ENCODE data around the gene PDC. TPM values are rescaled to one million over a fixed set of nuclear protein-coding genes. Genes with fewer than 3 reads are reported as not detected.

The PDC gene
- total RNA-seq, 4 donors from 2014 or later, result not detected

GRCh38 chr1:186492531-186493291 is 31.8 kb upstream of the PDC start:
- Histone ChIP-seq H3K27ac (no peak overlapping the region), H3K9me3 (no peaks in the 10 kb centered on the region), H3K36me3 (no peaks in the 10 kb centered on the region), H3K4me3 (no peak overlapping the region), H3K4me1 (no peaks in the 10 kb centered on the region), H3K27me3 (no peaks in the 10 kb centered on the region)
- intact Hi-C loops (cut with DNase I; ENCODE audit: low total_unique reads), result no loop called here
- TF ChIP-seq POLR2A (IDR thresholded peaks at IDR 0.05) (no peak), CTCF (IDR thresholded peaks at IDR 0.05) (no peak)
- no peak for DNase-seq

GRCh38 chr1:186491336-186491735 is 30.4 kb upstream of the PDC start:
- intact Hi-C loops (cut with DNase I; ENCODE audit: low total_unique reads), result no loop called here
- Histone ChIP-seq H3K9me3 (no peaks in the 10 kb centered on the region), H3K27ac (no peak overlapping the region), H3K27me3 (no peaks in the 10 kb centered on the region), H3K36me3 (no peaks in the 10 kb centered on the region), H3K4me1 (no peaks in the 10 kb centered on the region), H3K4me3 (no peak overlapping the region)
- no peak for DNase-seq
- TF ChIP-seq CTCF (IDR thresholded peaks at IDR 0.05) (no peak), POLR2A (IDR thresholded peaks at IDR 0.05) (no peak)

GRCh38 chr1:186487163-186487562 is 26.2 kb upstream of the PDC start:
- Histone ChIP-seq H3K27me3 (no peaks in the 10 kb centered on the region), H3K36me3 (no peaks in the 10 kb centered on the region), H3K4me3 (no peak overlapping the region), H3K9me3 (no peaks in the 10 kb centered on the region), H3K4me1 (peaks cover 0 to 3% of the 10 kb centered on the region in 2 donors), H3K27ac (no peak overlapping the region)
- DNase-seq, result no peak
- no peak for TF ChIP-seq POLR2A (IDR thresholded peaks at IDR 0.05)
- no peak for TF ChIP-seq CTCF (IDR thresholded peaks at IDR 0.05)
- intact Hi-C loops (cut with DNase I; ENCODE audit: low total_unique reads), result loop anchor here (10.0 kb wide), 1 partner anchor 498 kb away; no protein-coding TSS in a partner anchor

- H3K27me3 ChIP-seq, result no peaks in the 10 kb centered on the region
- no peaks in the 10 kb centered on the region for H3K9me3 ChIP-seq
Observed at GRCh38 chr1:186486061-186486460, 25.1 kb upstream of the PDC start.

More at GRCh38 chr1:186486061-186486460, 25.1 kb upstream of the PDC start:
- DNase-seq, result no peak
- intact Hi-C loops (cut with DNase I; ENCODE audit: low total_unique reads), result loop anchor here (10.0 kb wide), 1 partner anchor 499 kb away; no protein-coding TSS in a partner anchor
- TF ChIP-seq POLR2A (IDR thresholded peaks at IDR 0.05) (no peak), CTCF (IDR thresholded peaks at IDR 0.05) (no peak)
- no peak overlapping the region for H3K27ac ChIP-seq
- no peak overlapping the region for H3K4me3 ChIP-seq
- peaks cover 0 to 3% of the 10 kb centered on the region in 2 donors for H3K4me1 ChIP-seq
- H3K36me3 ChIP-seq, result no peaks in the 10 kb centered on the region
